ENCODE results near the gene DTNB. TPM values are rescaled to one million over a fixed set of nuclear protein-coding genes. Genes with fewer than 3 reads are reported as not detected.

Gene DTNB
- total and polyA plus RNA-seq, 2 of the 4 experiments (the other 2 are of a cell fraction): 3.8 to 5.3 TPM

- no peaks in the 10 kb centered on the region for H3K79me1 ChIP-seq (ENCODE audit: low read depth in 1 of 2, low read length in 2 of 2)
- WGBS, 2 experiments (ENCODE audit: extremely low coverage in 2 of 2, insufficient read length in 1 of 2): no CpG with 5 or more reads among the region's 8 CpGs
- TF ChIP-seq CEBPB (IDR thresholded peaks at IDR 0.05; ENCODE audit: low read depth, low read length): no peak
- no peak for TF ChIP-seq MXI1 (IDR thresholded peaks at IDR 0.05; ENCODE audit: borderline replicate concordance, low read depth, low read length)
- no peak for TF ChIP-seq USF2 (IDR thresholded peaks at IDR 0.05; ENCODE audit: low read depth, low read length)
- no peak for TF ChIP-seq ELK1 (IDR thresholded peaks at IDR 0.05; ENCODE audit: borderline replicate concordance, low read depth, low read length)
- TF ChIP-seq RFX5 (IDR thresholded peaks at IDR 0.05; ENCODE audit: low read depth, low read length): no peak
- TF ChIP-seq RCOR1 (IDR thresholded peaks at IDR 0.05; ENCODE audit: insufficient replicate concordance, low read length): no peak
- no peak for TF ChIP-seq MAZ (IDR thresholded peaks at IDR 0.05; ENCODE audit: borderline replicate concordance, low read depth, low read length)
- no peak for TF ChIP-seq NFE2L2 (IDR thresholded peaks at IDR 0.05; ENCODE audit: low read depth, low read length)
- no peak for TF ChIP-seq FOS (IDR thresholded peaks at IDR 0.05; ENCODE audit: low read depth, low read length)
- no peak for TF ChIP-seq CTCF (conservative IDR thresholded peaks at IDR 0.05; ENCODE audit: low read depth, low read length)
Measured at GRCh38 chr2:25444608-25445270, 228.6 kb downstream of the DTNB start.

More at GRCh38 chr2:25444608-25445270, 228.6 kb downstream of the DTNB start:
- no peaks in the 10 kb centered on the region for H4K20me1 ChIP-seq (ENCODE audit: insufficient read depth, low read length)
- no peak overlapping the region for H3K27ac ChIP-seq (ENCODE audit: insufficient read depth, low read length)
- H3K27me3 ChIP-seq (ENCODE audit: control insufficient read depth, insufficient read depth, low read length): no peaks in the 10 kb centered on the region
- ATAC-seq (ENCODE audit: low read depth) (no peak), DNase-seq (no peak)
- intact Hi-C loops (cut with micrococcal nuclease): no loop called here
- no peak overlapping the region for H3K4ac ChIP-seq (ENCODE audit: low read depth, low read length)
- H3K4me2 ChIP-seq (ENCODE audit: low read depth, low read length): no peak overlapping the region
- no peak overlapping the region for H2AK5ac ChIP-seq (ENCODE audit: low read depth, low read length)
- no peak overlapping the region for H3K56ac ChIP-seq (ENCODE audit: extremely low read depth, insufficient read depth, low read length)
- no peak overlapping the region for H4K5ac ChIP-seq (ENCODE audit: low read depth, low read length)
- no peak overlapping the region for H3K9ac ChIP-seq (ENCODE audit: low read depth, low read length)
- H2BK15ac ChIP-seq (ENCODE audit: low read depth, low read length): no peak overlapping the region
- no peak overlapping the region for H3K4me3 ChIP-seq (ENCODE audit: insufficient read depth, low read depth, low read length)
- H3K9me3 ChIP-seq (ENCODE audit: control insufficient read depth, insufficient read depth, low read length): no peaks in the 10 kb centered on the region
- no peak overlapping the region for H2AFZ ChIP-seq (replicated peaks; ENCODE audit: low read length, poor library complexity)
- dilution Hi-C loops (cut with HindIII; ENCODE audit: low sequenced_read_pairs, unreplicated experiment): no loop called here
- no peak overlapping the region for H3K18ac ChIP-seq (ENCODE audit: low read depth, low read length)
- H3K36me3 ChIP-seq (ENCODE audit: control insufficient read depth, insufficient read depth, low read length): no peaks in the 10 kb centered on the region
- no peak overlapping the region for H2BK5ac ChIP-seq (ENCODE audit: low read depth, low read length, poor library complexity, severe bottlenecking)
- H3K4me1 ChIP-seq (ENCODE audit: control insufficient read depth, insufficient read depth, low read length): no peaks in the 10 kb centered on the region
- H4K91ac ChIP-seq (ENCODE audit: insufficient read depth, low read depth, low read length): no peak overlapping the region
- no peak overlapping the region for H2BK120ac ChIP-seq (ENCODE audit: low read depth, low read length)
- in situ Hi-C loops (cut with MboI; ENCODE audit: low sequenced_read_pairs): no loop called here
- H3K14ac ChIP-seq (replicated peaks; ENCODE audit: low read depth, low read length): no peak overlapping the region
- no peaks in the 10 kb centered on the region for H3K9me1 ChIP-seq (ENCODE audit: insufficient read depth, low read length)
- no TSS peak for BruUV-seq (replicated peaks)
- CTCF ChIA-PET: no interaction called here
- POLR2A ChIA-PET (ENCODE audit: unreplicated experiment): no interaction called here
- H3K23ac ChIP-seq (ENCODE audit: low read depth, low read length): no peak overlapping the region
- no peak overlapping the region for H2BK20ac ChIP-seq (ENCODE audit: low read depth, low read length)
- H2AK9ac ChIP-seq (replicated peaks; ENCODE audit: low read depth, low read length, poor library complexity): no peak overlapping the region
- no peak overlapping the region for H4K8ac ChIP-seq (ENCODE audit: low read depth in 2 of 2, low read length in 2 of 2)
